Stimulated activated CD4-positive, alpha-beta T cell treated with anti-CD3 and anti-CD28 coated beads, TNF-alpha, amount 100 ng/mL, for 48 hours (primary cell): Measurements from ENCODE around the gene LYST.
A peak's percentile ranks its signal among the peaks of the same experiment; 100 is the strongest.

Experiments
- DNase-seq, 3 donors: peaks; one replicate each; pipeline ENCODE4 v3.0.0-alpha.2; 2020; ENCODE audit warnings: low read depth in 3 of 3

Gene LYST

DNA sequence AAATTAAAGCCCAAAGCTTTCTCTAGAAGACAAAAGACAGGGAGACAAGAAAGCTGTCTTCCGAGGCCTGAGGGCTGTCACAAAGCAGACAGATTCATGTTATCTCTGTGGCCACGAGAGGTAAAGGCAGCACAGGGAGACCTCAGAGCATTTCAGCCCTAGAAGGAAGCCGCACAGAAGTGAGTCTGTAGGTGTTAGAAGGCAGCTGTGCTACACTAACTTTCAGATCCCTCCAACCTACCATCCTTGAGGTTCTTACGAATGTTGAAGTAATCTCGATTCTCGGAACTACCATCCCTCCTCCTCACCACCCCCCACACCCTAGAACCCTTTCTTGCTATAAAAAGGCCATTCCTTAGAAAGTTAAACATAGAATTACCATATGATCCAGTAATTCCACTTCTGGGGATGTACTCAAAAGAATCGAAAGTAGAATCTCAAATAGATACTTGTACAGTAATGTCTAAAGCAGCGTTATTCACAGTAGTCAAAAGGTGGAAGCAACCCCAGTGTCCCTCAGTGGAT lies 21.5 kb upstream of the LYST start:
- DNase-seq, result peak in 2 of 3 donors; percentile 57 to 60

DNA sequence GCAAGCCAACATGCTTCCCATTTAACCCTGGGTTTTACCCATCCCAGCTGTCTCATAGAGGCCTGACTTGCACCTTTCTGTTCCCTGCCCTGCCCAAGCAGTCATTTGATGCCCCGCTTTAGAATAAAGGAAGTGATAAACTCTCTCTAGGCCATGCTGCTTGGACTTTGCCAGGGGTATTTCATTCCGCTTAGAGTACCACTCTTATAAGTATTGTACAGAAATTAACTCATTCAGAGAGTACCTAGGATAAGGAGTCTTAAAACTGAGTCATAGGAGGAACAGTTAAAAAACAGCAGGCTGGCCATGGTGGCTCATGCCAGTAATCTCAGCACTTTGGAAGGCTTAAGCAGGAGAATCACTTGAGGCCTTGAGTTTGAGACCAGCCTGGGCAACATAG lies 21.0 kb upstream of the LYST start:
- DNase-seq, result no peak

DNA sequence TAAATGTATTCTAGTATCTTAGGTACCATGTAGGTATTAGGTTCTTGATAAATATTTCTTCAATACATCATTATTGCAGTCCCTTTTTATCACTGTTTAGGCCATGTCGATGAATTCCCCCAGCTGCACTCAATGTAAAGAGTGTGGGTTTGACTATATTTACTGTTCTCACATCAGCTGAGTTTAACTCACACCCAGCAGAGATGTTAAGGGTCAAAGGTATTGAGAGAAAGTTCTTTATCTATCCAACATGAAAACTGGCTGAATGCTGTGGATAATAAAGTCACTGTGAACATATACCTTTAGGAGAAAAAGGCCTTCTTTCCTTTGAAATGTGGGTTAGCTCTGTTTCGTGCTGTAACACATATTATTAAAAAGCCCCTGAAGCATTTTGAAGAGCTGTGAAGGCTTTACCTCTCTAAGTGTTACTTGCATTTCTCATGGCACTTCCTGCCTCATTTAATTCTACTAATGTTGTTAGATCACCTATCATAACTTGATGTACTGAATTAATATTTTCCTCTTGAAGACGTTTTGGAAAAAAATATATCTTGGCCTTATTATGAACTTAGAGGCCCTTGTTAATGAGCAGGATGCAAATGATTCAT lies 19.1 kb upstream of the LYST start:
- no peak for DNase-seq

DNA sequence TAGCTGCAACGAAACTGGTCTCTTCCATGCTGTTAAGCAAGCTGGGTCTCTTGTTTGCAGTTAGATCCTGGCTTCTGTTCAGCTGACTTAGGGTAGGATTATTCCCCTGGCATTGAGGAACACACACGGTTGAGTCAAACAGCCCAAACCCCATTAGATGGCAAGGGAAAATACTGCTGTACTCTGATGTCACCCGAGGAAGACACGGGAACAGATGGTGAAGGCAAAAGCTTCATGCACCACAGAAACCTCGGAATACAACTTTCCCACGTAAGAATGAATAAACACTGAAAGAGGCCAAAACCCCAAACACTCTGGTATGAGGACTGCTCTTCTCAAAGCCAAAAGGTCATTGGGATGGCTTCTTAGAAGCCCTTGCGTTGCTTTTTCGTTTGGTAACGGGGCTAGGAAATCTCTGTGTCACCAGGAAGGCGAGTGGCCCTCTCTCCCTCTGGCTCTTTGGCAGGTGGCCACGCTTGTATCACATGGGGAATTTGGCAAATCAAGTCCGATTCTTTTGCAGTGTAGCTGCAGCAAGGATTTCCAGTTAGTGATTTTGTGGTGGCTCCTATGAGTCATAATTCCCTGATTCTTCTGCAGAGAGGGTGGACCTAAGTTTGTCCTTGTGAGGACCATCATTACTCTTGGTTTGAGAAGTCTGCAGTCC lies 16.7 kb upstream of the LYST start:
- no peak for DNase-seq

DNA sequence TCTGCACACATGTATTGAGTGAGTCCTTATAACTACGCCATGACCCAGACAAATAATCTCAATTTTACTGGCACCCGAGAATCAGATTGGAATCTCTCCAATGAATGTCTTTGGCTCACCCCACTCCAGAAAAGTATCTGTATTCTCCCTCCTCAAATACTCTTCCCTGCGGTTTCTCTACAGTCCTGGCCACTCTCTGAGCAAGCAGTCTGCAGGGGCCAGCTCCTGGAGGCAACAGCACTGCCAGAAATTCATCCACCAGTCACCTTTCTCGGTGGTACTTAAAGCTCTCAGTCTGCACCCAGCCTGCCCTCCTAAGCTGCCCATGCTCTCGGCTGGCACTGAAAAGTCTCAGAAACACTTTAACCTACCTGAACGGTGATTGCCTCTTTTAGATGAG lies 16.1 kb upstream of the LYST start:
- DNase-seq, result no peak

DNA sequence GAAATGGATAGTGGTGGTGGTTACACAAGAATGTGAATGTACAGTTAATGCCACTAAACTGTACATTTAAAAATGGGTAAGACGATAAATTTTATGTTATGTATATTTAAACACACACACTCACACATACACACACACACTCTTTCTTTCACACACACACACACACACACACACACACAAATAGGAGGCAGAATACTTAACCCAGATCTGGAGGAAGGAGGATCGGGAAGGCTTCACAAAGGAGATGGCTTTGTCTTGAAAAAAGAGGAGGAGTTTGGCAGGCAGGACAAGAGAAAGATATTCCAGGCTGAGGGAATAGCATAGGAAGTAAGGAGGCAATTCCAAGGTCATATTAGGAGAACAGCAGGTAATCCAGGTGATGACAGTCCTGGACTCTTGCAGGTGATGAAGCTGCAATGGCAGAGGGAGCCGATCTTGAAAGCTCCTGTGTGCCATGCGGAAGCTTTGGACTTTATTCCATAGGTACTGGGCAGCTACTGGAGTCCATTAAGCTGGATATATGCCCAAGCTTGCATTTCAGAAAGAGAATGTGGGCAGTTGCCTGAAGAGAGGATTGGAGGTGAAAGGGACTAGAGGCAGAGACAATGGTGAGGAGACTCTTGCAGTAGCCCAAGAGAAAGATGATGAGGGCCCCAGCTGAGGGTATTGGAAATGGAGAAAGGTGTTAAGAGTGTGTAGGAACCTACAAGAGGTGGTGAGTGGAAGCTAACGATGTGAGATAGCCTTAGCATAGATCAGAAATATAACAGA lies 15.4 kb upstream of the LYST start:
- no peak for DNase-seq

DNA sequence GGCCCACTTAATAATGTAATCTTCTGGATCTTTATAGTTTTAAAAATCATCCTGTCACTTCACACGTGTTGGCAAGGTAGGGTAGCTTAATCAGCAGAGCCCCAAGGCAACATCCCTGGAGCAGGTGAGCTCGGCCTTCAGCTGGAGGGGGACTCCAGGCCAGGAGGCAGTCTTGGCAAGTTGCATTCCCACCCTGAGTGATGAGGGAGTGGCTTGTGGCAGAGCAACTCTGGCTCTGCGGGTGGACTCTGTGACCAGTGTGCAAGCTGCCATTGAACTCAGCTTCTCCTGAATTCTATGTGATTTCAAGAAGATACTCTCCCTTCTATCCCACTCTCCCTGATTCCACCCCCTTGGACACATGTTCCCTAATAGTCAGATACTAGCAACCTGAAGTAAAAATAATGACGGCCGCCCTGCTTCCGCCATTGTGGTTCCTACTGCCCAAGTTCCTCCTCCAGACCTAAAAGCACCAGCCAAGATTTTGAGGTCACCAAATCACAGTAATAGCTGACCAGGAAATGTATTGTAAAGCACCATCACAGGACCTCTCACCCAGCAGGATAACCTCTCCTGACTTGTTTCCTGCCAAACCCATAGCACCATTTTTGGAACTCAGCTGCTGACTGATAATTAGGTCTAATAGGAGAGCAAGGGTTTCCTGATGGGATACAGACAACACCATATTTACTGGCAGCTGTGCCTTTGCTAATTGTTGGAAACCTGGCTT lies 11.5 kb upstream of the LYST start:
- DNase-seq, result no peak

DNA sequence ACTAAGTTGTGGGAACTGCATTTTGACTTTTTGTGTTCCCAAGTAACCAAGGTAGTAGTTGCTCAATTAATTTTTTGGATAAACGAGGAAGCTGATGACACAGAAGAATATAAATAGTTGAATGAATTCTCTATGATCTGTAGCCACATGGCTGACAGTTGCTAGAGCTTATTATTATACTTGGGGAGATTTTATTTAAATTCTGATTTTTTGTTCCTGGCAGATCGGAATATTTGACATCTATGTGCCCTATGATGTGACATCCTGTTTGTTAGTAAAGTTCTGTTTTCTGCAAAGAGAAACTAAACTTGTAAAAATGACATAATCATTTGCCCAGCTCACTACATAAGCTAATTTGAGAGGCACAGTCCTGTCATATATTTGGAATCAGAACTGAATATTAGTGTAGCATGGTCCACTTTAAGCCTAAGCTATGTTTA lies 9.7 kb upstream of the LYST start:
- DNase-seq, result no peak

DNA sequence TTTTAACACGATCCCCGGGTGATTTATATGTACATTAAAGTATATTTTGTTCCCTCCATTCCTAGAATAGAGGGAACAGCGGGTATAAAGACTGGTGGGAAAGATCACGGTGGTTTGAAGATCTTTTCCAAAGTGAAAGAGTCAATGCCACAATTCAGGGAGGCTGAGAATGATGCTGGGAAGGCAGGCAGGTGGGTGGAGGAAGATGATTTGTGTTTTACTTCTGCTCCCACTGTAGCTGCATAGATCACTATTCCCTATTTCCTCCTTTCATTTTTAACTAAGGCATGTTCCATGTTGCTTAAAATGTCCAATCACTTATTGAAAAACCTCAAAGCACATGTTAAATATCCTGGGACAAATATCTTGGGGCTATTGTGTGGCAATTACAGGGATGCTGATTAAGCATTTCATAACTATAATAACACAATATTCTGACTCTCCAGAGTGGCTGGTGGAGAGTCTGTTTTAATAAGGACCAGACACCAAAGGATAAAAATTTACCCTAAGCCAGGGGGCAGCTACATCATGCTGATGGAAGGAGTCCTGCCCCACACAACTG lies 8.4 kb upstream of the LYST start:
- no peak for DNase-seq

DNA sequence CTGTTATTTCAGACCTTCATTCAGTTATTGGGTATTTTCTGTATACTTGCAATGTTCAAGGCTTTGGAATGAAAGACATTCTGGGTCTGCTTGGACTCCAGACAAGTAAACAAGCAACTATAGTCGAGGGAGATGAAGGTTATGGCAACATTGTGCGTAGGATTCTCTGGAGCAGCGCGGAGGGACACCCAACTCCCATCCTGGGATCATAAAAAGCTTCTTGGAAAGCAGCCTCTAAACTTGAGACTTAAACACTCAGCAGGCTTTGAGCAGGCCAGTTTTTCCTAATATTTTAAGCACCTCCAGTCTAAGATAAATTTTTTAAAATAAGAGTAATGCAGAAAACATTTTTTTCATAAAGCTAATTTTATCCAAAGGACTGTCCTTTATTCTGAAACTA lies 7.6 kb upstream of the LYST start:
- DNase-seq, result no peak

DNA sequence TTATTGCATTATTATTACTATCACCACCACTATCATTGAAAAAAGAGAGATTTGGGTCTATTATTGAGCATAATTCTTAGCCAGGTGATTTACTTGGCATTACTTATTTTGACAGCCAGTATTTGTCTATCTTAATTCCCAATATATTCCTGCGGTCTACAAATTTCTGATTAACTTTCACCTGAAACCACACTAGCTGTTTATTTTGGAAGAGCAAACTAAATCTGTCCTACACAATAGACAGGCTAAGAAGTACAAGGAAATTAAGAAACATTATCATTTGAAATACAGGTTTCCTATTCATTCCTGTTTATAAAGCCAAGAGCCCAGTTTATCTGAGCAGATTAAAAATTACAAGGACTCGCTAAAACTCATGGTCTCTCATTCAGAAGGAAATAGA lies 6.9 kb upstream of the LYST start:
- no peak for DNase-seq

DNA sequence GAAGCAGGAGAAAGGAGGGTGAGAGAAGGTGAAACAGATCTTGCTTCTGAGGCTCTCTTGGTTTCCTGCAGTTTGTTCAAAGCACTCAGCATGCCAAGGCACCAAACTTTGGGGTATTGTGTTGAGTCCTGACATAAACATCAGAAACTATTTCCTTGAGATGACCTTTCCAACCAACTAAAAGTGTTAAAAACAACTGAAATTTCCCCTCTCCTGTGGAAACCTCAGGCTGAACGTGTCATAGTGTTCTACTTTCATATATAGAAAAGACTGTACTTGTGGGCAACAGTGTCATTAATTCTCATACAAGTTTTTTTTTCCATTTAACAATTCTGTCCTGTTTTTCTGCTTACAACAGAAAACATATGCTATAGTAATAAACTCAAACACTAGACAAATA lies 6.3 kb upstream of the LYST start:
- no peak for DNase-seq

DNA sequence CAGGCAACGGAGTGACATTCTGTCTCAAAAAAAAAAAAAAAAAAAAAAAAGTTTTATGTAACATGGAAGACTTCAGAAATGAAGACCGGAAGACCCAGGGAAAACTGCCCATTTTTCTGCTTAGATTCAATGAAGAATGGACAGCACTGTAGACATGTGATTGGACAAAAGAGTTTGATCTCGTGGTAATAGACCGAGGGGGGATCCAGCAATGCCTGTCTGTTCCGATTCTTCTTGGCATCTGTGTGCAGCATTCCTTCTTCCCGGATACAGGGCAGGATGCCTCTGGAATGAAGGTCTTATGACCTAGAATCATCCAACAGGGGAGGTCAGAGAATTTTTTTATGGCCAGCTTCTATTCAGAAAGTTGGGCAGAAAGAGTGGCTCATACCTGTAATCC lies 5.6 kb upstream of the LYST start:
- no peak for DNase-seq

DNA sequence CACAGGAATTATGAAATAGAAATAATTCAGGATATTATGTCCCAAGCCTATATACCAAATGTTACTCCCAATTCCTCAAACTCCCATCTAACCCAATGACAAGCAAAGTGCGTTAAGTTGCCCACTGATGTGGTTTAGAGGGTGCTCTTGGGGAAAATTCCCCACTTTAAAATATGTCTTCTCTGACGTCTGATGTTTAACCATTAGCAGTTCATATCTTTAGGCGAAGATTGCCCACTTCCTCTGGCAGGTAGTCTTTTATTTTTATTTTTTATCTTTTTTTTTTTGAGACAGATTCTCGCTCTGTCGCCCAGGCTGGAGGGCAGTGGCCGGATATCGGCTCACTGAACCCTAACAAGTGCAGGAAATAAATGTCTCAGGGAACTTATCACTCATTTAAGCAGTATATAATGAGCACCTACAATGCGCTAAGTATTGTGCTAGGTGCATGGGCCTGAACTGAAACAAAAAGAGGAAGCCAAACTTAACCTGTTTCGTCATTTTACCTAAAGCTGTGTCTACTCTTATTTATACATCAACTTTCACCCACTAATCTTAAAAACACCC lies 1.3 kb upstream of the LYST start:
- DNase-seq, result no peak

DNA sequence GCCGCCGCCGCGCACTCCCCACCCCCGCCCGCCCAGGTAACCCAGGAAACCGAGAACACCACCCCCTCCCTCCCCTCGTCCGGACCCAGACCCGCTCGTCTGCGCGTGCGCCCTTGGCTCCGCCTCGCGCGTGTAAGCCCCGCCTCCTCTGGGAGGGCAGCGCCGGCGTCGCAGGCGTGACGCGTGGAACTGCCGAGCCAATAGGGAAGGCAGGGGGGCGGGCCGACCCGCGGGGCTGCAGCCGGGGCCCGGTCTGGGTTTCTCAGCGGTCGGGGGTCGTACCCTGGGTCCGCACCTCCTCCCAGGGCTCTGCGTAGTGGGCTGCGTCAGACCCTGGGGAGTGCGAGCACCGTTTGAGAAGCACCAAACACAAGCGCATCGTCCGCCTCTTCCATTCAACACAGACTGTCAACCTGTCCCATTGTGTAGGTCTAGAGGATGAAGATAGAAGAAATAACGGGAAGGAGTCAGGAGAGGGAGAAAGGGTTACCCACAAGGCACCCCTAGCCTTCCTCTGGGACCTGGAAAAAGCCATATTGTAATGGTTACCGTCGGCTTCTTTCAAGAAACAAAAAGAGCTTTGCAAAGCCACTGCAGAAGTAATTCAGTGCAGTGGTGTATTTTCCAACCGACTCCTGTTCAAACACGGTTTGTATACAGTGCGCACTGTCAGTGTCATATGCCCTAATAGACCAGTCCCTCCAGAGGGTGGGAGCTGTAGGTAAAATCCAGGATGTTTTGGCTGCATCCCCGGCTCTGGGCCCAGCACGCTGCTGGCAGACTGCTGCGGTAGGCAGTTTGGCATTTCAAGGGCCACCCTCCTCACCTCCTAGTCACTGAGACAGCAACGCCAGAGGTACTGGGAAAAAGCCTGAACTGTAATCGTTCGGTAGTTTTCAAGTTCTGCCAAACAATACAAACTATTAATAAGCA lies 473 bp upstream of the LYST start:
- peak; percentile 96 for DNase-seq

DNA sequence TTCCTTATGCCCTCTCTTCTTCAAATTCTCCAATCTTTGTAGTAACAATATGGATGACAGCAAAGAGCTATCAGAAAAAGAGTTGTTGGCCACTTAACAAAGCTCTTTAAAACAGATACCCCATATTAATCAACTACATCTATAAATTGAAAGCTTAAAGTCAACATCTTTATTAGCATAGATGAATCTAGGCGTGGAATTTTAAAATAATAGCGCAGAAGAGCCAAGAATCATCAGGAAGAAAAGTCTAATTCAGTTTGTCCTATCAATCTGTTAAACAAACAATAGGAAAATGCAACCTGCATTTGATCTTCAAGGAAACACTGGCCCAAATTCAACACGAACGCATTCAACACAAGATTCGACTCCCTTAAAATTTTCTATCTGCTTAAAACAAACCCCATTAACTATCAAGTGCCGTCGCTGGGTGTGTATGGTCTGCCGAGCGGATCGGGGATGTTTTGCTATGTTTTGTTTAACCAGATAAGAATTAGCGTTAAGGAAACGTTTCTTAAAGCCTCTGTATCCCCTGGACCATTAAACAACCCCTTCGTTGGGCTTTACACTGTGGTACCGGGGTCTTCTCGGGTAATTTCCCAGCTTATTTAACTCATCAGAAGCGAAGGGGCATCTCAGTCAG lies 1.0 kb downstream of the LYST start:
- DNase-seq, result no peak

DNA sequence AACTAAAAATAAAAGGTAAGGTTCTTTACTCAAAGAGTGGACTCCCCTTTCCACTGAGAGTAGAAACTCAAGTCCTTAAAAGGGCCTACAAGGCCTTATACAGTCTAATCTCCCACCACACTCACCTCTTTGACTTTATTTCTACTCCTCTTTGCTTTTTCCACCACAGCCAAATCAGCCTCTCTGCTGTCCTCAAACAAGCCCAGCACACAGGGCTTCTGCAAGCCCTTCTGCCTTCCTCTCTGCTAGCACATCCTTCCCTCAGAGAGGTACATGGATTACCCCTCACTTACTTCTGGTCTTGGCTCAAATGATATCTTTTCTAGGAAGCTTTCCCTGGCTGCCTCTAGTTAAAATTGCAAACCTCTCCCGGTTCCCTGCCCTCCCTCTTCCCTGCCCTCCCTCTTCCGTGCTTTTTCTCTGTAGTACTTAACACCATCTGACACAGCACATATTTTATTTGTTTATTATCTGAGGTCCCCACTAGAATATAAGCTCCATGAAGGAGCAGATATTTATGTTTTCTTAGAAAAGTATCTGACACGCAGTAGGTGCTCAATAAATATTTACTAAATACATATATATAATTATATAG lies 1.7 kb downstream of the LYST start:
- DNase-seq, result no peak

DNA sequence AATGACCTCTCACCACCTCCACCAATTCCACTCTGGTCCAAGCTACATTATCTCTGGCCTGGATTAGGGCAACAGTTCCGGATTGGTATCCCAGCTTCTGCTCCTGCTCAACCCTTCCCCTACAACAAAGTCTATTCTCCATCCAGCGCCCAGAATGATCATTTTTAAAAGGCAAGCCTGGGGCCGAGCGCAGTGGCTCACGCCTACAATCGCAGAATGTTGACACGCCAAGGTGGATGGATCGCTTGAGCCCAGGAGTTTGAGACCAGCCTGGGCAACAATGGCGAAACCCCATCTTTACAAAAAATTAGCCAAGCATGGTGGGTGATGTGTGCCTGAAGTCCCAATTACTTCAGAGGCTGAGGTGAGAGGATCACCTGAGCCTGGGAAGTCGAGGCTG lies 2.2 kb downstream of the LYST start:
- DNase-seq, result no peak

DNA sequence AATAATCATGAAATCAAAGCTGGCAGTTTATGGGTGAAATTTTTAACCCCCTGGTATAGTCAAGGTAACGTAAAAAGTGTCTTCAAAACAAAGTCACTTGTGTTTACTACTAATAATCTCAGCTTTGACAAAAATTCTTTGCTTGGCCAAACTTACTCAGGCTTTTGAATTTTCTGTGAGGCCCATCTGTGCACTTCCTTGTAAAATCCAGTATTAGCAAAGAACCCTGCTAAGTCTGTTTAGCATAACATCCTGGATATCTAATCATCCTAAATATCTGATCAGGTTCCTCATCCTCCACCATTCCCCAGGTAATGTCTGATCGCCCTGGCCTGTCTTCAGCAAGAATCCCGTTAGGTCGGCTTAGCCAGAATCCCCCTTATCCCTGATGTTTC lies 3.0 kb downstream of the LYST start:
- DNase-seq, result no peak

DNA sequence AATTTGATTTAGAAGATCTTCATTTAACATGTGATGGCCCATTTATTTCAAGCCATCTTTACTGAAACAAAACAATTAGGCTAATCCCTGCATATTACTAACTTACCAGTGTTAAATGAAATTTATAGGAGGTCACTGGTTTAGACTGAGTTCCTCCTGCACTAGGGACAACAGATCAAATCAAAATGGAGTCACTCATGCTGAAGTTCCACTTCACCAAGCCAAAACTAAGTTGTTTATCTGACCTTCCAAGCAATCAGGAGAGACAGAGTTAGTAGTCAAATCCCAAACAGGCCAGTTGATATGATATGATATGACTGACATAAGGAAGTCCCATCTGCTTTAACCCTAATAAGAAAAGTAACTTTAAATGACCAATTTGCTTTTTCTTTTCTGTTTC lies 4.8 kb downstream of the LYST start:
- DNase-seq, result no peak
